HG03175 (cell line): Measurements from ENCODE around the gene EXOC1L.

Experiments used
- ATAC-seq: cut with Tn5 transposase; IDR thresholded peaks from one replicate; pipeline ENCODE4 v1.9.1; 2021; ENCODE audit warnings: mild to moderate bottlenecking, moderate library complexity; ENCODE audit not compliant: unreplicated experiment

EXOC1L gene

DNA sequence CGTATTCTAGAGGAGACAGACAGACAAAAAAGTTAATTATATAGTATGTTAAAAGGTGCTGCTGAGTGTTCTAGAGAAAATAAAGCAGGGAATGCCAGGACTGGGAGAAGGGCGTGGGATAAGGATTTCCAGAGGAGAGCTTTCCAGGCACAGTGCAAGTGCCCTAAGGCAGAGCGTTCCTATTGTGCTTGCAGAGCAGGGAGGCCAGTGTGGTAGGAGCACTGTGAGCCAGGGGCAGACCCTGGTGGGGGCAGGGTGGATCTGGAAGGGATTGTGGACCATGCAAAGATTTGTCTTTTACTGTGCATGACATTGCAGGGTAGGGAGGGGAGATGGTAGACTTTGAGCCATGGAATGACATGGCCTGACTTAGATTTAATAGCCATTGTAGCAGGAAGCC, 59.6 kb downstream of the EXOC1L start:
- ATAC-seq = no peak

DNA sequence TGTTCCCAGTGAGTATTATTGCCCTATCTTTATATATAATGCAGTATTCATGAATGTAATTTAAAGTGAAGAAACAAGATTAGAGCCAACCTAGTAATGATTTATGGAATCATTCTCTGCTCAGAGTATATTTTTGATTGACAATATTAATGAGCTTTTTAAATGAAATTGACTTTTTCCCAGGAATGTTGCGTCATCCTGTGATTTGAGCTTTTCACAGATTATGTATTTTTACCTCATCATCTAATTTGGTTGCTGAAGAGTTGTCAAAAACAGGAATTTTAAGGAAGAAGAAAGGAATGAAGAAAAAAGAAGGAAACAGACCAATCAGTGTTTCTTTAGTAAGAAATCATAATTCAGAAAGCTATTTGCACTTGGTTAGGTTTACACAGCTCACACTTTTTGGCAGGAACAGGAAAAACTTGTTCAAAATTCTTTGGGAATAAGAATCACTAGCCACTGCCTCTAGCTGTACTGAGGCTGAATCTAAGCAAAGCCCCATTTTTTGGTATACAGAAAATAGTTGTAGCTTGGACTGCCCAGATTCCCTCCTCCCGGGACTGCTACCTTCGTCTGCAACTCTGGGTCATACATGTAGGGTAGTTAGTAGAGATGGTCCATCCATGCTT, 61.2 kb downstream of the EXOC1L start:
- ATAC-seq = no peak

DNA sequence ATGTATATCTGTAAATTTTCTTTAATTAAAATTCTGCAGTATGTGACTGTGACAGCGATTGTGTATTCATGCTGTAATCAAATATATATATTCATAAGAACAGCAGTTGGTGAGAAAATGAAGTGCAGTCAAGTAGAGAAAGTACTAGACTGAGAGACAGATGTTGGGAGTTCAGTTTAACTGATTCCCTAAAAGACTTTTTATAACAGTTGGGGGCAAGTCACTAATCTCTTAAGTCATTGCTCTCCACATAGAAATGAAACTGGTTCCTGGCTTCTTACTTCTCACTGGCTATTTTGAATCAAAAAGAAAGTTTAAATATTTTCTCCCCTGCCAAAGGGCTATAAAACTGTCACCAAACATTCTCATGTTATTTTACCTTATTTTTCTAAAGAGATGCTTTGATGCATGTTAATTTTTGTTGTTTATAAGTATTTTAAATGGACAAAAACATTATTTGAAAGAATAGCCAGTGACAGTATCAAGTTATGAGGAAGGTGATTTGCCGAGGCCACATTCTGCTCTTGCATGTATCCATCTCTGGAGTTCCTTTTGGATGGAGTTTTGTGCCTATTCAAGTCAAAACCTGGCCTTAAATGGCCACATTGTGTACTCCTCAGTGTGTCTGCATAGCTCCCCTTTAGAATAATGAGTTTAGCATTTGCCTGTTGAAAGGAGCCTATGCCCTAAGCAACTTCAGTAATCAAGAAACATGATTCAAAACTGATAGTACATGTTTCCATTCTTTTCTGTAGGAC, 64.7 kb downstream of the EXOC1L start:
- ATAC-seq = no peak

DNA sequence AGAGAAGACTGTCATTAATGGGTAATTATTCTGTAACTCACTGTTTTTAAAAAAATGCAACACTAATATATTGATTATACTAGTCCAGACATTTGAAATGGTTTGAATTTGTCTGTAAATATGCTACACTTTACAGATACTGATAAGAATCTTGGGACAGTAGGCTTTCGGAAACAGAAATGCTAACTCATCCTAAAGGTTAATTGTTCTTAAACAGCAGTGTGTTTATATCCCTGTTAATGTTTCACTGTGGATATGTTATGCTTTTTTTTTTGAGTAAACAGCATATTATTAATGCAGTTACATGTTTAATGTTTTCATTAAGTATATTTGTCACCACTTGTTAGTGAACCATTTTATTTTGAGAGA, 65.2 kb downstream of the EXOC1L start:
- no peak for ATAC-seq
